Measurements from ENCODE around the gene KIF1A.

The KIF1A gene

DNA sequence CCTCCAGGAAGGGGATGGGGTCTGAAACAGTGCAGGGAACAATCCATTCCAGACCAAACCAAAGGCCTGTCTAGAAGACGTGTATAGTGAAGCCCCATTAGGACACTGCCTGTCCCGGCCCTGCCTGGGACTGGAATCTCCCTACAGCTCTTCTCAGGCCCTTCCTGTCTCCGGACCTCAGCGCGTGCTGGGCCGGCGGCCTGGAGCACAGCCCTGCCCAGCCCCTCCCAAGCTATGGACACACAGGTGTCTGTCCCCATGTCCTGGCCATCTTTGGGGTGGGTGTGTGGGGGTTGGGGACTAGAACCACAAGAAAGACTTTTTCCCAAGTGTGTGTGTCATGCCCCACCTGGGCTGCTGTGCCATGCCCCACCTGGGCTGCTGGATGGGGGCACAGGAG is 51.8 kb downstream of the KIF1A start:
- no peak for DNase-seq (ENCODE audit: low read depth in 2 of 2)

DNA sequence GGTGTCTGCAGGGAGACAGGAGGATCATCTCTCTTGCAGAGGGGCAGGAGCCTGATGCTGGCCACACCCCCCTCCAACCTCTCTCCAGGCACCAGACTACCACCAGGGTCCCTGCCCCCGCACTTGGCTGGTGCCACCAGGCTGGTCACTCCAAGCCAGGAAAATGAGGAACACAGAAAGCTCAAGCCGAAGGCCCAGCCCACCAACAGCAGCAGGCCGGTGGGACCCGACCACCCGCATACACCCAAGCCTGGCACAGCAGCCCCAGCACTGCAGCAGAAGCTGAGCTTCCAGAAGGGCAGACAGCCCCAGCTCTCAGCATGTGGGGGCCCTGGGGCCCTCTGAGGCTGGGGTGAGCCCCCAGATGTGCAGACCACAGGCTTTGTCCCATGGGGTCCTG is 52.7 kb downstream of the KIF1A start:
- DNase-seq (ENCODE audit: low read depth in 2 of 2): no peak

DNA sequence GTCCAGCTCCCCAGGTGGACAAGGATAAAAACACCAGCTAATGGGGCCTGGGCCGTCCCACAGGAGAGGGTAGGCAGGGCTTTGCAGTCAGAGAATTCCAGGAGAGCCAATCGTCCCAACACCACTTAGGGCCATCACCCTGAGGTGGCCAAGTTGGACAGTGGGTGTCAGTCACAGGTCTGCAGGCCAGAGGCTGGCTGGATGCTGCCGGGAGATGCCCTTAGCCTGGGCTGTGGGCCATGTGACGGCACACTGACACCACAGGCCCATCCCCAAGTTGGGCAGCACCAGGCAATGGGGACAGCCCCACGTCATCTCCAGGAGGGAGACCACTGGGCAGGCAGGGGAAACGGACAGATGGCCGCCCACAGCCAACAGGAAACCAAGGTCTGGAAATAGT is 53.9 kb downstream of the KIF1A start:
- DNase-seq (ENCODE audit: low read depth in 2 of 2): no peak

DNA sequence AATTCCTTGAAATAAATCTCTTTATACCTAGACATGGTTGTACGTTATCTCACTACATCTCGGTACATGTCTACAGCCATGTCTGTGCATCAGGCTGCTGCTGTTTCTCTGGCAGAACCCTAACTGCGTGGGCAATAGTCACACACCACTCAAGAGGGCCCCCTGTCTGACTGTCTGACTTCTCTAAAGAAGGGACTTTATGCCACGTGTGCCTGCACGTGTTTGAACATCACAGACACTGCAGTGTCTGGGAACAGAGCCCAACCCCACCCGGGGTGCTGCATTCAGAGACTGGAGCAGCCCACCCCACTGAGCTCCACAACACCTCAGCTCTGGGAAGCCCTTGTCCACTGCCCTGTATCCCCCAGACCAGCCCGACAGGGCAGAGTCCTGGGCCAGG is 55.0 kb downstream of the KIF1A start:
- no peak for DNase-seq (ENCODE audit: low read depth in 2 of 2)

DNA sequence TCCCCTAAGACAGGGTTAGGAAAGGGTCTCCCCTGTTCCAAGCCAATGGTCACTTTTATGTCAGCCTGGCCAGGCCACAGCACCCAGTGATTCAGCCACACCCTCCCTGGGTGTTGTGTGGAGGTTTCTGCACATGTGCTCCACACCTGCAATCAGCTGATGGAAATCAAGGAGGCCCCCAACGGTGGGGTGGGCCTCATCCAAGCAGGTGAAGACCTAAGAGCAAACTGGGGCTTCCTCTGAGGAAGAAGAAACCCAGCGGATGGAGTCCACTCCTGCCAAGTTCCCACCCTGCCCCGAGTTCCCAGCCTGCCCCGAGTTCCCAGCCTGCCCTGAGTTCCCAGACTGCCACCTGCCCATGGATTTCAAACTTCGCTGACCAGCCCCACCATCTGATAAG is 55.4 kb downstream of the KIF1A start:
- DNase-seq (ENCODE audit: low read depth in 2 of 2): no peak

DNA sequence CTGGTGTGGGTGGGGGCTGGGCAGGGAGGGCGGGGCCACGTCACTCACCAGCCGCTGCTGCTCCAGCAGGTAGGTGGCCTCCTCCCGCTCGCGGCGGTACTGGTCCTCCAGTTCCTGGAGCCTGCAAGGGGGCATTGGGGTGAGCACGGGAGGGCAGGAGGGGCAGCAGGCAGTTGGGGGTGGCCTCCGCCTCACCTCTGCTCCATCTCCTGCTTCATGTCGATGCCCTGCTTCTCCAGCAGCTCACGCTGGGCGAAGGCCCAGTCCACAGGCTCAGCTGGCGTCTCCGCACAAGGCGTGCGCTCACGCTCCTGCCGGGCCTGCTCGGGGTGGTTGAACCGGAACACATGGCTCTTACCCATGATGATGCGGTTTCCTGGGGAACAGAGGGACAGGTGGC is 57.0 kb downstream of the KIF1A start:
- no peak for DNase-seq (ENCODE audit: low read depth in 2 of 2)

DNA sequence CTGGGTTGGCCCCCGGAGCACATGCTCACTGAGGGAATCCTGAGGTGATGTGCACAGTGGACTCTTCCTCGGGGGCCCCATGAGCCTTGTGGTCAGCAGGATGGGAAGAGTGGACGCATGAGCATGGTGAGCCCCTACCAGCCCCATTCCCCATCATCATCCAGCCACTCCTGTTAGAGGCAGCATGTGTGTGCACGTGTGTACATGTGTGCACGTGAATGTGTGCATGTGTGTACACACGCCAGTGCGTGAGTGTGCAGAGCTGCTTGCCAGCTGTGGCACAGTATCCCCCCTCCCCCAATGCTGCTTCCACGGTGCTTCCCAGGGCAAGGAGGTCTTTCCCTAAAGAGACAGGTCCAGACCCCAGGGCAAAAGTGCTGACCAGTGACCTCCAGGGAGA is 57.8 kb downstream of the KIF1A start:
- no peak for DNase-seq (ENCODE audit: low read depth in 2 of 2)

DNA sequence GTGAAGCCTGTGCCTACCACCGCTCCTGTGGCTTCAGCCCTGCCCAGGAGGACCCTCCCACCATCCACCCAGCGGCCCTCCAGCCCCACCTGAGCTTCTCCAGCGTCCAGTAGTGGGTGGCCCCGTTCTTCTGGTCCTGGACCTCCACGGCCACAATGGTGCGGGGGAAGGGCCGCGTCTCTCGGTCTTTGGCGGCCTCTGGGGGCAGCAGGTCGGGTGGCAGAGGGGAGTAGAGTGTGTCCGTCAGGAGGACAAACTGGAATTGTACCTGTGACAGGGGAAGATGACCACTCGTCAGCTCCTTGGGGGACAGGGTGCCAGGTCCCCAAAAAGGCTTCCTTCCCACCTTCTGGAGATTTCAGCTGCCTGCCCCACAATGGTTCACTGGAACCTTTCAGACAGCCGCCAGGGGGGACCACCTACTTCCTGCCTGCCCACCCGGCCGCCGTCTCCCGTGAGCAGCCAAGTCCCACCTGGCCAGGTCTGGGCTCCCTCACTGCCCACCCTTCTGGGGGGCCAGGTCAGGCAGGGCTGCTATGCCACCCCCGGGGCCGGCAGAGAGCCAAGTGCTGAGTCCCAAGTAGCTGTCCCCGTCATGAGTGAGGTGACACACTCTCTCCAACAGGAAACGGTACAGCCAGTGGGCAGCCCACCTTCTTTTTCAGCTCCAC is 59.3 kb downstream of the KIF1A start:
- DNase-seq (ENCODE audit: low read depth in 2 of 2): no peak

DNA sequence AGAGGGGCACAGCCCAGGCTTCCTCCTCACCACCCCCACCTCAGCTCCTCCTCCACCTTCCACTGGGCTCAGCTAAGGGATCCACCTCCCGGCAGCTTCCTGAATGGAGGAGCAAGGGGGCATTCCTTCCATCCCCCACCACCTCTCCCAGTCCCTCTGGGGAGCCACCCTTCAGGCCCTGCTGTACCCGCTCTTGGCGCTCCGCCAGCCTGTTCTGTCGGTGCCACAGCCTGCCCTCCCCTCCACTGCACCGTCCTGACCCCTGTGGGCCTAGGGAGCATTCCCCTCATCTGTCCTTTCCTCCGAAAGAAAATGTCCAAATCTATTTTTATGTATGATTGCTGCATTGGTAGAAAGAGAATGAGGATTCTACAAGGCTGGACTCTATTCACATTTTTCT is 59.9 kb downstream of the KIF1A start:
- no peak for DNase-seq (ENCODE audit: low read depth in 2 of 2)

DNA sequence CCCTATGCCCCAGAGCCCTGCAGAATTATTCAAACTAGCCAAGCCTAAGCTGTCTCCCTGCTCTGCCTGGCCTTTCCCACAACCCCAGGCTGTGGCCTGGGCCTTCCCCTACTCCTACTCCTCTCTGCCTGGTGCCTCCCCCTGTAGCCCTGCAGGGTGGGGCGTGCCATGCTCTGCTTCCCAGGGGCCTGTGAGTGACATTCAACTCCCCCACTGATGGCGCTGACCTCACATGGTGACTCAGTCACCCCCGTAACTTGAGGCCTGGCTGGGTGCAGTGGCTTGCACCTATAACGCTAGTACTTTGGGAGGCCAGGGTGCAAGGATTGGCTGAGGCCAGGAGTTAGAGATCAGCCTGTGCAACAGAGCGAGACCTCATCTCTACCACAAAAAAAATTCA is 60.6 kb downstream of the KIF1A start:
- no peak for DNase-seq (ENCODE audit: low read depth in 2 of 2)

DNA sequence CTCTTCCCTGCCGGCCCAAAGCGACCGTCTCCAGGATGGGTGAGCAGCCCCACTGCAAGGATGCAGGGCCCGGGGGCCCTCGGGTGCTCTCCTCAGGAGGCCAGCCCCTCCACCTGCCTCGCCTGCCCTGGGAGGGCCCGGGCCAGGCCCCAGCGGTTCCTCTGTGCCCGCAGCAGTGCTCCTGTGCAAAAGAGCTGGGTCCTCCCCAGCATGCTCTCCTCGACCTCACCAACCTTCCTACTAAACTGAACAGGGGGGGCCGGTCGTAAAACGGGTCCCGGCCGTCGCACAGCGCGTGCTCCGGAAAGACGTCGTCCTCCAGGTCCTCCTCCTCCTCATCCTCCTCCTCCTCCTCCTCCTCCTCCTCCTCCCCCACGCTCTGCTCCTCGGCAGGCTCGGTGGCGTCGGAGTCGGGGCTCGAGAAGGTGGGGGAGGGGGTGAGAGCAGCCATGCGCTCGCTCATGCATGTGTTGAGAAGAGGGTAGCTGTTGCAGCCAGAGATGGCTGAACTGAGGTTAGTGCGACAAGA is 62.9 kb downstream of the KIF1A start:
- no peak for DNase-seq (ENCODE audit: low read depth in 2 of 2)

DNA sequence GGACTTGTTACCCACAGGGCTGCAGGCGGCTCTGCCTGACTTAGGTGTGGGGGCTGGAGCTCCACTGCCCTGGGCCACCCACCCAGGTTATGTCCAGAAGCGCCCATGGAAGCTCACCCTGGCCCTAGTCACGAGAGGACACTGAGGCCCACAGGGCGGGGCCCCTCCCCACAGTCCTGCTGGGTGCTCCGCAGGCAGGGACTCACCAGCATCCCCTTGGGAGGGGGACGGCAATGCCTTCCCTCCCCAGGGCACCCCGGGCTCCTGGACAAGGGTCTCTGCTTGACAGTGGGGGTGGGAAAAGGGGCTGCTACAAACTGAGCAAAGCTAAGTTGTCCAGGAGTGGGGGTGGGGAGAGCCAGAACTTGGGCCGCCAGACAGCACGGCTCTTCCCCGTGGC is 67.8 kb downstream of the KIF1A start:
- no peak for DNase-seq (ENCODE audit: low read depth in 2 of 2)

DNA sequence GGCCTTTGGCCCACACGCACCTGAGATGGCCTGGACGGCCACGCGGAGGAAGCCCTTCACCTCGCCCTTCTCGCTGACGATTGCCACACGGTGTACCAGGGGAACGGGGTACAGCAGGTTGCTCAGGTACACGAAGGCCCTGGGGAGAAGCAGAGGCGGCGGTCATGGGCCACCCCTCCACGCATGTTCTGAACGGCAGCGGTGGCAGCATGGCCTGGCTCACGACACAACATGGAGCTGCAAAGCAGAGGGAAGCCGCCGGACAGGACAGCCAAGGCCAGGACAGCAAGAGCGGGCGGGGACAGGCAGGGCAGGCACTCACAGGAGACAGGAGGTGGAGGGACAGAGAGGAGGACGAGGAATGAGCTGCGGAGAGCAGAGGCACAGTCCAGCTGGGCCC is 69.6 kb downstream of the KIF1A start:
- DNase-seq (ENCODE audit: low read depth in 2 of 2): no peak

DNA sequence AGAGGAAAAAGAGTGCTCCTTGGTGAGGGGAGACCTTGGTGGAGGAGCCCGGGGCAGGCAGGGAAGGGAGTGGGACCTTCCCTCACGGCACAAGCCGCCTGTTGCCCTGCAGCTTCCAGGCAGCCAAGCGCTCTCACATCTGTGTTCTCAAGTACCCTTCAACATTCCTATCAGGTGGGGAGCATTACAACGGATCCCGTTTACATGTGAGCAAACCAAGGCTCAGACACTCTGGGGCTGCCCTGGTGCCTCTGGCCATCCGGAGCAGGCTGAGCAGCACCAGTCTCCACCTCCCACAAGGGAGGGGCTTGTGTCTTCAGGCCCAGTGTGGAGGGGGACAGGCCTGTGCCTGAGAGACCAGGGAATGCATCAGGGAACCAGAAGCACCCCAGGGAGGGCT is 70.5 kb downstream of the KIF1A start:
- DNase-seq (ENCODE audit: low read depth in 2 of 2): no peak

DNA sequence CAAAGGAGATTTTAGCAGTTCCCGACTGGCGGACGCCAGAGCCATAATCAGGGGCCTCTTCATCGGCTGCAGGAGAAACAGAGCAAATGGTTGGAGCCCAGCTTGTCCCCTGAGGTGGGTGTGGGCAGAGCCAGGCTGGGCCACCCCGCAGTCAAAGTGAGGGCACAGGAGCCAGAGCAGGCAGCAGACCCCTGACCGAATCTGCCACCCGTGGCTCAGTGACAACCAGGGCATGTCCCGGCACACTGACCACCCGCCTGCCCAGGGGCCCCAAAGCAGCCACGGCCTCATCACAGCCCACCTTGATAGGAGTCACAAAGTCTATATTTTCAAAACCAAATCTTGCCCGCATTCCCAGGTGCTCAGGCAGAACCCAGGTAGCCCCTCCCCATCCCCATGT is 72.8 kb downstream of the KIF1A start:
- DNase-seq (ENCODE audit: low read depth in 2 of 2): no peak

DNA sequence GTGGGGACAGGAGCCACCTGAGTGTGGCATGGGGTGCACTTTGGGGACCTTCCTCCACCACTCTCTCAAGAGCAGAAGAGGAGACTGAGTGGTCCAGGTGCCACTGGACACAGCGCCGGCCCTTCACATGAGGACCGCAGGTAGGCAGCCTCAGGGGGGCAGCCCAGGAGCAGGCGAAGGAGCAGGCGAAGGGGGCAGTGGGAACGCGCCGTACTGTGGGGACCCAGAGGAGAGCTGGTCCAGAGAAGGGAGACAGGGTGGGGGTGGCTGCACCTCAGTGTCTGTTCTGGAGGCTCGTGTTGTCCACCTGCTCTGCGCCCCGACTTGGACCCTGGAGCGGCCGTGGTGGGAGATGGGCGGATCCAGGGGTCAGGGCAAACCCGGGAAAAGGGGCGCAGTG is 73.3 kb downstream of the KIF1A start:
- no peak for DNase-seq (ENCODE audit: low read depth in 2 of 2)

DNA sequence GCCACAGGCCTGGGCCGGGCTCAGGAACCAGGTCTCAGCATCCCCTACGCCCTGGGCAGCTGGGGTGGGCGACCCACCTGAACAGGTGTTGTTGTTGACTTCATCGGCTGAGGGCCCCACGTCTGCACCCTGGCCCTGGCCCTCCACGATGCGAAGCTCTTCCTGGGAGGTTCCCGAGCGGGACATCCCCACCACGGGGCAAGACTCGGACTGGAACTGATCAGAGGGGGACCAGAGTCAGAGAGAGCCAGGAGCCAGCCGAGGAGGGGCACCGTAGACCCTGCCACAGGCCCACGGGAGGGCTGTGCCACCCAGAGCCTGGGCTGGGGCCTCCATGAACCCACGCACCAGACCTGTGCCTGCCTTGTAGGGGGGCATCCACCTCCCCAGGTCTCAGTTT is 74.1 kb downstream of the KIF1A start:
- DNase-seq (ENCODE audit: low read depth in 2 of 2): no peak

DNA sequence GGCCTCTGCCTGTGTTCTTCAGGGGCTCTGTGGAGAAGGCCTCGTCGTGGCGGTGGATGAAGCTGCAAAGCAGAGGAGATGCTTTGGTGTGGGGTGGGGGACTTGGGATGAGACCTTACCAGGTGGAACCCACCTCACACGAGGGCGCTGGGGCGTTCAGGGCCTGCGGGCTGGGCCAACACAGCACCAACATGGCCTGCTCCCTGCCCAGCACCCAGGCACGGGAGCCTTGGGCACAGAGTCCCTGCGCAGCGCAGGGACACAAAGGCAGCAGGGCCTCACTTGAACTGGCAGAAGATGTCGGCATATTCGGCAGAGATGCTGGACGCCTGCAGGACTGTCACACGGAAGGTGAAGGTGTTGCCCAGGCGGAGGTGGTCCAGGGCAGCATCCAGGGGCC is 74.6 kb downstream of the KIF1A start:
- no peak for DNase-seq (ENCODE audit: low read depth in 2 of 2)

DNA sequence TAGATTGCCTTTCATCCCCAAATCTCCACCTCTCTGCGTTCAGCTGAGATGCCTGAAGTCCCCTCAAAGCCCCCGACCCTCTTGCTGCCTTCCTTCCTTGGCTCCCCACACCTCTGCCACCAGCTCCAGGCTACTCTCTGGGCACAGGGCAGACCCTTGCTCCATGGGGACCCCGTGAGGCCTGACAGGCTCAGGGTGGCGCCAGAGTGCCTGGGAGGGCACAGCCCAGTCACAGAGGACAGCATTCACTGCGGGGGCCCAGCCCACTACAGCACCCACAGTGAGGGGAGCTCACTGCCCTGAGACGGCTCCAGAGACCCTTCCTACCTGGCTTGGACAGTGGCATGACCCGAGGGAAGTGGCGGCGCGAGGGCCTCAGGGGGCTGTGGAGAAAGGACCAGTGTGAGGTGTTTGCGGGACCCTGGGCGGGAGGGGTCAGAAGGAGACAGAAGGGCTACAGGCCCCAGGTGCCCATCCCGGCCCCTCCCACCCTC is 77.4 kb downstream of the KIF1A start:
- DNase-seq (ENCODE audit: low read depth in 2 of 2): no peak

DNA sequence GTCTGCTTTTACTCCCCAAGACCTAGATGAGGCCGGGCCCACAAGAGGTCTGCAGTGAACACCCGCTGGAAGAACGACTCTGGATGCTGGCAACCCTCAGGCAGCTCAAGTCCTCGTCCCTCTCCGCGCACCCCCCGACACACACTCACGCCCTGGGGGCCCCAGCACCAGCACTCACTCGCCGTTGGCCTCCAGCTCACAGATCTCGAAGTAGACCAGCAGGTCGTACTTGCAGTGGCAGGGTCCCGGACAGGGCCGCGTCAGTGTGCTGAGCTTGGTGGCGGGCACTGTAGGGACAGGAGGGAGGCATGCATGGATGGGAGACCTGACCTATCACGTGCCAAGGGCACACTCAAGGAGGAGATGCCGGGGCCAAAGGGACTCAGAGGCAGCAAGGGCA is 78.9 kb downstream of the KIF1A start:
- no peak for DNase-seq (ENCODE audit: low read depth in 2 of 2)

DNA sequence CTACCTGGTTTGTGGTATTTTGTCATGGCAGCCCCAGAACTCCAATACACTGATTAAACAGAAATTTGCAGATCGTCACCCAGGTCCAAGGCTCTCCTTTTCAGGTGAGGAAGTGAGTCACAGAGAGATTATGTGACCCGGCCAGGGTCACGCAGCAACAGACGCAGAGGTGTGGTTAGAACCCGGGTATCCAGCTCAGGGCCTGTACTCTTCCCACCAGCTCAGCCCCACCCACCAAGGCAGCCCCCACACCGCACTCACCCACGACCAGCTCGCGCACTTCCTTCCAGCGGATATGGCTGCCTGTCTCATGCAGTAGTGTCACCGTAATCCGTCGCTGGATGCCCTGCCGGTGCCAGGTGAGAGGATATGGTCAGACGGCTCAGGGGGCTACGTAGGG is 80.2 kb downstream of the KIF1A start:
- no peak for DNase-seq (ENCODE audit: low read depth in 2 of 2)

DNA sequence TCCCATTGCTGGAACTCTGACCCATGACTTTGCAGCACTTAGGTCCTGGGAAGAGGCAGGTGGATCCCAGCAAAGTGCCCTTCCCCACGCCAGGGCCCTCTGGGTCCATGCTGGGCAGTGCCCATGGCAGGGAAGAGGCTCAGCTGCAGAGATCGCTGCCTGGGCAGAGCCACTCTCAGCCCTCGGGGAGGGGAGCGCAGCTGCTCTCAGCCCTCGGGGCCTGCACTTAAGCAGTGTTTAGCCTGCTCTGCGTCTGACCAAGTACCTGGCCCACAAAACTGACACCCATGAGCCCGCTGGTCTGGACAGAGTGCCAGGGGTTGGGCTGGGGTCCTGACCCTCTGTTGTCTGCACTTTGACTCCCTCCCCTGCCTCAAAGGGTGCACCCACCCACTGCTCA is 82.1 kb downstream of the KIF1A start:
- no peak for DNase-seq (ENCODE audit: low read depth in 2 of 2)

DNA sequence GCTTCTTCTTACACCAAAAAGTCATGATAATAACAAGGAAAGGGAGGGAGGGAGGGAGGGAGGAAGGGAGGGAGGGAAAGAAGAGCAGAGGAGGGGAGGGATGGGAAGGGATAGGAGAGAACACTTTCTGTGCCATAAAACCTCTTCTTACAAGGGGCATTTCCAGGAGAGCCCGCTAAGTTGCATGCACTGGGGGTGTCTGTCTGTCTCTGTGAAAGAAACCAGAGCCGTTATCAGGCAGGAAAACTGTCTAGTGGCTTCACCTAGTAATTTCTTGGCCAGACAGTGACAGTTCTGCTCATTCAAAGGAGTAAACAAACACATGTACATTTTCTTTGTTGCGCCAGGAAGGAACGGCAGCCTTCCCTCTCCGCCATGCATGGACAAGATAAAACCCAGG is 82.5 kb downstream of the KIF1A start:
- no peak for DNase-seq (ENCODE audit: low read depth in 2 of 2)
